ENCODE results near the gene ADARB2.

Gene ADARB2

DNA sequence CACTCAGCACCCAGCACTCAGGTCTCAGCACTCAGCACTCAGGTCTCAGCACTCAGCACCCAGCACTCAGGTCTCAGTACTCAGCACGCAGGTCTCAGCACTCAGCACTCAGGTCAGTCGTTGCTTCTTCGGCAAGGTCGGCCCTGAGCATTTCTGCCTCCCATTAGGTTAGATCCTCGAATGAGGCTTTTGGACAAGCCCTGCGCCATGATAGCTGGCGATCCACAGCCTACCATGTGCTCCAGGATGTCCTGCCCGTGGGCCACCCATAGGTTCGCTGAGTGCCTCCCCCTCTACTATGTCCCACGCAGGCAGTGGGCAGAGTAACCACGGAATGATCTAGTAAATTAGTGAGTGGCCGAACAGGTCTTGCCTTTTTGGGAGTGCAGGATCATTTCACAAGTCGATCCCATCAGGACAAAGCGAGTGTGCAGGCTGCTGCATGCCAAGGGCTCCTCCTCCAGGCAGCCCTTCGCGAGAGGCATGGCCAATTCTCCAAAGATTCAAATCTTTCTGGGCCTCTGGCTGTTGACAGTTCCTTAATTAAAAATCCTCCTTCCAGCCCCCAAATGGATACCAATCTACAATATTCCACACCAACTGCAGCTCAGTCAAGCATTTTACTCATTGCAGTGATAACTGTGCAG, 206.3 kb downstream of the ADARB2 start:
- H2BK5ac ChIP-seq (ENCODE audit: low read length), result no peak overlapping the region
- no CpG with 5 or more reads among the region's 16 CpGs for WGBS, 2 donors (ENCODE audit: extremely low coverage in 2 of 2, insufficient read length in 2 of 2, insufficient replicate concordance in 1 of 2)
- no peak overlapping the region for H3K4me3 ChIP-seq (ENCODE audit: low read length in 2 of 2)
- no peak overlapping the region for H3K4ac ChIP-seq (ENCODE audit: low read length)
- peak overlapping the region; percentile 36 for H3K18ac ChIP-seq (ENCODE audit: low read length)
- H2BK120ac ChIP-seq (ENCODE audit: low read depth, low read length), result no peak overlapping the region
- H3K79me1 ChIP-seq (ENCODE audit: low read depth, low read length), result no peaks in the 10 kb centered on the region
- no peak overlapping the region for H4K8ac ChIP-seq (ENCODE audit: low read depth, low read length)
- H3K4me1 ChIP-seq (ENCODE audit: control insufficient read depth in 2 of 2, insufficient read depth in 1 of 2, low read depth in 1 of 2, low read length in 2 of 2), result no peaks in the 10 kb centered on the region
- H2BK12ac ChIP-seq (ENCODE audit: low read length), result no peak overlapping the region
- H3K36me3 ChIP-seq (replicated peaks in 1 of 2; ENCODE audit: control insufficient read depth in 2 of 2, insufficient read depth in 2 of 2, low read length in 2 of 2), result no peaks in the 10 kb centered on the region
- H3K9ac ChIP-seq (ENCODE audit: low read depth, low read length, poor library complexity), result no peak overlapping the region
- no peak overlapping the region for H2AFZ ChIP-seq (ENCODE audit: low read length)
- H2BK15ac ChIP-seq (ENCODE audit: low read length), result peak overlapping the region; percentile 14
- DNase-seq (ENCODE audit: low spot score), result no peak
- H2AK5ac ChIP-seq (ENCODE audit: low read depth, low read length), result no peak overlapping the region
- H3K23ac ChIP-seq (ENCODE audit: low read depth, low read length, poor library complexity), result peak overlapping the region; percentile 76
- no peak overlapping the region for H4K91ac ChIP-seq (ENCODE audit: low read depth, low read length, poor library complexity)
- H3K27ac ChIP-seq (replicated peaks; ENCODE audit: low read length), result no peak overlapping the region
- H3K9me3 ChIP-seq (replicated peaks in 1 of 2; ENCODE audit: control insufficient read depth in 2 of 2, insufficient read depth in 1 of 2, low read depth in 1 of 2, low read length in 2 of 2), result no peaks in the 10 kb centered on the region
- no peak overlapping the region for H3K14ac ChIP-seq (ENCODE audit: low read length)
- H3K4me2 ChIP-seq (ENCODE audit: insufficient read depth, low read length, poor library complexity, severe bottlenecking), result no peak overlapping the region
- H3K27me3 ChIP-seq (ENCODE audit: control insufficient read depth in 3 of 3, insufficient read depth in 3 of 3, low read depth in 1 of 3, low read length in 3 of 3), result no peaks in the 10 kb centered on the region

GRCh38 chr10:1529806-1530413, 207.4 kb downstream of the ADARB2 start:
- WGBS, 2 donors (ENCODE audit: extremely low coverage in 2 of 2, insufficient read length in 2 of 2, insufficient replicate concordance in 1 of 2), result no CpG with 5 or more reads among the region's 15 CpGs
- no peak overlapping the region for H4K91ac ChIP-seq (ENCODE audit: low read depth, low read length, poor library complexity)
- H2BK15ac ChIP-seq (ENCODE audit: low read length), result no peak overlapping the region

DNA sequence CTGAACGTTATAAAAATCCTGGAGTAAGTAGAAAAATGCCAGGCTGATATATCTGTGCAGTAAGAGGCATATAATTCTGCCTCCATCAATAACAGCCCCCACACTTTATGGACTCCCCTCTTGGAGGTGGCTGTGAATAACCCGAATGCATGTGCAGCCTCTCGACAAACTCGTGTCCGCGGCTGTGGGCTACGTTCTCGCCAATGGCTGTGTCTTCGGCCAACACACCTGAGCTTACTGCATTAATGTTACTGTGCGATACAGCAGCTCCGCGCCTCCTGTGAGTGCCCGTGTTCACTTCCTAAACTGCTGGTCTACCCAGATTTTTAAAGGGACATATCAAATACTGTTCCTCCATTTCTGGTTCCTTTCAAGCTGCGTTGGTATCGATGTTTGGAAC, 209.4 kb downstream of the ADARB2 start:
- Histone ChIP-seq H4K91ac (ENCODE audit: low read depth, low read length, poor library complexity) (no peak overlapping the region), H3K14ac (ENCODE audit: low read length) (no peak overlapping the region), H2AK5ac (ENCODE audit: low read depth, low read length) (no peak overlapping the region), H2AFZ (ENCODE audit: low read length) (no peak overlapping the region), H3K4me3 (ENCODE audit: low read length in 2 of 2) (no peak overlapping the region), H3K27ac (replicated peaks; ENCODE audit: low read length) (no peak overlapping the region), H3K79me1 (ENCODE audit: low read depth, low read length) (no peaks in the 10 kb centered on the region), H3K9ac (ENCODE audit: low read depth, low read length, poor library complexity) (no peak overlapping the region), H3K27me3 (ENCODE audit: control insufficient read depth in 3 of 3, insufficient read depth in 3 of 3, low read depth in 1 of 3, low read length in 3 of 3) (no peaks in the 10 kb centered on the region), H3K18ac (ENCODE audit: low read length) (no peak overlapping the region), H3K4ac (ENCODE audit: low read length) (no peak overlapping the region), H3K23ac (ENCODE audit: low read depth, low read length, poor library complexity) (peak overlapping the region; percentile 81), H2BK12ac (ENCODE audit: low read length) (no peak overlapping the region), H3K36me3 (replicated peaks in 1 of 2; ENCODE audit: control insufficient read depth in 2 of 2, insufficient read depth in 2 of 2, low read length in 2 of 2) (no peaks in the 10 kb centered on the region), H2BK15ac (ENCODE audit: low read length) (no peak overlapping the region), H3K9me3 (replicated peaks in 1 of 2; ENCODE audit: control insufficient read depth in 2 of 2, insufficient read depth in 1 of 2, low read depth in 1 of 2, low read length in 2 of 2) (no peaks in the 10 kb centered on the region), H3K4me1 (ENCODE audit: control insufficient read depth in 2 of 2, insufficient read depth in 1 of 2, low read depth in 1 of 2, low read length in 2 of 2) (peaks cover 0 to 2% of the 10 kb centered on the region in 2 donors), H3K4me2 (ENCODE audit: insufficient read depth, low read length, poor library complexity, severe bottlenecking) (no peak overlapping the region), H4K8ac (ENCODE audit: low read depth, low read length) (no peak overlapping the region), H2BK5ac (ENCODE audit: low read length) (no peak overlapping the region), H2BK120ac (ENCODE audit: low read depth, low read length) (no peak overlapping the region)
- DNase-seq (ENCODE audit: low spot score), result no peak
- no CpG with 5 or more reads among the region's 15 CpGs for WGBS, 2 donors (ENCODE audit: extremely low coverage in 2 of 2, insufficient read length in 2 of 2, insufficient replicate concordance in 1 of 2)

More at GRCh38 chr10:1529806-1530413, 207.4 kb downstream of the ADARB2 start:
- peak overlapping the region; percentile 66 for H2AK5ac ChIP-seq (ENCODE audit: low read depth, low read length)
- no peak for DNase-seq (ENCODE audit: low spot score)
- H3K18ac ChIP-seq (ENCODE audit: low read length), result peak overlapping the region; percentile 71
- no peak overlapping the region for H3K23ac ChIP-seq (ENCODE audit: low read depth, low read length, poor library complexity)
- H3K4me1 ChIP-seq (ENCODE audit: control insufficient read depth in 2 of 2, insufficient read depth in 1 of 2, low read depth in 1 of 2, low read length in 2 of 2), result no peaks in the 10 kb centered on the region
- H4K8ac ChIP-seq (ENCODE audit: low read depth, low read length), result no peak overlapping the region
- no peak overlapping the region for H2AFZ ChIP-seq (ENCODE audit: low read length)
- no peak overlapping the region for H3K14ac ChIP-seq (ENCODE audit: low read length)
- no peak overlapping the region for H3K27ac ChIP-seq (replicated peaks; ENCODE audit: low read length)
- no peaks in the 10 kb centered on the region for H3K79me1 ChIP-seq (ENCODE audit: low read depth, low read length)
- no peaks in the 10 kb centered on the region for H3K9me3 ChIP-seq (replicated peaks in 1 of 2; ENCODE audit: control insufficient read depth in 2 of 2, insufficient read depth in 1 of 2, low read depth in 1 of 2, low read length in 2 of 2)
- no peaks in the 10 kb centered on the region for H3K27me3 ChIP-seq (ENCODE audit: control insufficient read depth in 3 of 3, insufficient read depth in 3 of 3, low read depth in 1 of 3, low read length in 3 of 3)
- no peaks in the 10 kb centered on the region for H3K36me3 ChIP-seq (replicated peaks in 1 of 2; ENCODE audit: control insufficient read depth in 2 of 2, insufficient read depth in 2 of 2, low read length in 2 of 2)
- no peak overlapping the region for H2BK12ac ChIP-seq (ENCODE audit: low read length)
- no peak overlapping the region for H3K4me2 ChIP-seq (ENCODE audit: insufficient read depth, low read length, poor library complexity, severe bottlenecking)
- H3K4me3 ChIP-seq (ENCODE audit: low read length in 2 of 2), result no peak overlapping the region
- peak overlapping the region; percentile 15 for H3K9ac ChIP-seq (ENCODE audit: low read depth, low read length, poor library complexity)
- H2BK120ac ChIP-seq (ENCODE audit: low read depth, low read length), result no peak overlapping the region
- peak overlapping the region; percentile 54 for H2BK5ac ChIP-seq (ENCODE audit: low read length)
- no peak overlapping the region for H3K4ac ChIP-seq (ENCODE audit: low read length)

- Histone ChIP-seq H3K23ac (ENCODE audit: low read depth, low read length, poor library complexity) (peak overlapping the region; percentile 46), H3K9ac (ENCODE audit: low read depth, low read length, poor library complexity) (peak overlapping the region; percentile 50), H3K14ac (ENCODE audit: low read length) (peak overlapping the region; percentile 15), H4K8ac (ENCODE audit: low read depth, low read length) (no peak overlapping the region), H3K4me3 (ENCODE audit: low read length in 2 of 2) (no peak overlapping the region), H3K27ac (replicated peaks; ENCODE audit: low read length) (no peak overlapping the region), H3K27me3 (ENCODE audit: control insufficient read depth in 3 of 3, insufficient read depth in 3 of 3, low read depth in 1 of 3, low read length in 3 of 3) (no peaks in the 10 kb centered on the region), H3K79me1 (ENCODE audit: low read depth, low read length) (no peaks in the 10 kb centered on the region), H2AK5ac (ENCODE audit: low read depth, low read length) (peak overlapping the region; percentile 22), H3K4me1 (ENCODE audit: control insufficient read depth in 2 of 2, insufficient read depth in 1 of 2, low read depth in 1 of 2, low read length in 2 of 2) (peaks cover 0 to 10% of the 10 kb centered on the region in 2 donors), H2BK120ac (ENCODE audit: low read depth, low read length) (peak overlapping the region; percentile 79), H2BK5ac (ENCODE audit: low read length) (no peak overlapping the region), H3K4me2 (ENCODE audit: insufficient read depth, low read length, poor library complexity, severe bottlenecking) (no peak overlapping the region), H2BK15ac (ENCODE audit: low read length) (no peak overlapping the region), H3K9me3 (replicated peaks in 1 of 2; ENCODE audit: control insufficient read depth in 2 of 2, insufficient read depth in 1 of 2, low read depth in 1 of 2, low read length in 2 of 2) (no peaks in the 10 kb centered on the region), H4K91ac (ENCODE audit: low read depth, low read length, poor library complexity) (no peak overlapping the region), H2AFZ (ENCODE audit: low read length) (no peak overlapping the region), H3K4ac (ENCODE audit: low read length) (no peak overlapping the region), H3K36me3 (replicated peaks in 1 of 2; ENCODE audit: control insufficient read depth in 2 of 2, insufficient read depth in 2 of 2, low read length in 2 of 2) (no peaks in the 10 kb centered on the region), H2BK12ac (ENCODE audit: low read length) (no peak overlapping the region), H3K18ac (ENCODE audit: low read length) (peak overlapping the region; percentile 30)
- no peak for DNase-seq (ENCODE audit: low spot score)
- no CpG with 5 or more reads among the region's 18 CpGs for WGBS, 2 donors (ENCODE audit: extremely low coverage in 2 of 2, insufficient read length in 2 of 2, insufficient replicate concordance in 1 of 2)
Measured at GRCh38 chr10:1526436-1527055, 210.8 kb downstream of the ADARB2 start.
